Measurements from ENCODE around the gene EXO1.

- no peak for TF ChIP-seq KLF16 (tag by site-specific recombination; IDR thresholded peaks at IDR 0.05)
- no peak for TF ChIP-seq ZNF548 (tag by site-specific recombination; IDR thresholded peaks at IDR 0.05)
These were observed 24.1 kb upstream of the EXO1 start for GRCh38 chr1:241823925-241824324.

All from HEK293 (cell line).